AG04450 (cell line): ENCODE data around the gene PDZD11. TPM values are rescaled to one million over a fixed set of nuclear protein-coding genes. Genes with fewer than 3 reads are reported as not detected.

Experiments
- CTCF ChIA-PET: fragments of 300-600, 350-600 bp; formaldehyde crosslinking; extraction: SDS; loops from one replicate; lab custom pipeline; 2022; ENCODE audit warnings: antibody characterized with exemption, inconsistent platforms; lab: Charles Lee
- POLR2A ChIA-PET: fragments of 350-600 bp; formaldehyde crosslinking; extraction: SDS; loops from one replicate; lab custom pipeline; 2021; ENCODE audit warnings: antibody characterized with exemption, inconsistent platforms; lab: Yijun Ruan, JAX
- DNase-seq: peaks from one replicate; pipeline ENCODE4 v3.0.0-alpha.2; 2011; ENCODE audit warnings: low read depth, low spot score
- H3K27ac ChIP-seq: one replicate; pipeline ENCODE4 v1.5.1; 2012; ENCODE audit warnings: low read depth, low read length, control low read depth
- H3K27me3 ChIP-seq: one replicate; pipeline ENCODE4 v1.6.0; 2012; ENCODE audit warnings: low read length; ENCODE audit not compliant: control insufficient read depth, insufficient read depth
- H3K4me3 ChIP-seq: 2 replicates; pipeline ENCODE4 v1.5.1; 2011; ENCODE audit warnings: mild to moderate bottlenecking, low read depth, low read length, control low read depth
- H3K9me3 ChIP-seq: 2 replicates; pipeline ENCODE4 v1.5.1; 2012; ENCODE audit warnings: low read length; ENCODE audit not compliant: control insufficient read depth, insufficient read depth
- CTCF ChIP-seq: IDR thresholded peaks from 2 replicates; pipeline ENCODE4 v1.5.1; 2011; ENCODE audit warnings: low read depth, low read length, control low read depth, inconsistent platforms
- polyA plus RNA-seq: library from polyadenylated mRNA; depleted of rRNA; stranded (reverse); fragments of >200 nt; gene quantifications from 2 replicates; pipeline ENCODE4 v1.2.3, GENCODE V29; 2011; rRNA removed
- small RNA-seq: library from RNA; depleted of rRNA; stranded (forward); fragments of <200 nt; gene quantifications from one replicate; pipeline ENCODE3, GENCODE V24; 2012; ENCODE audit warnings: low read depth; ENCODE audit not compliant: insufficient read length

Gene PDZD11
- polyA plus RNA-seq, 1 experiment: 141 TPM

- no peak overlapping the region for H3K27ac ChIP-seq
- no peaks in the 10 kb centered on the region for H3K27me3 ChIP-seq
- no peak for TF ChIP-seq CTCF
- H3K4me3 ChIP-seq: no peak overlapping the region
- DNase-seq: no peak
- CTCF ChIA-PET: no interaction called here
- H3K9me3 ChIP-seq: no peaks in the 10 kb centered on the region
- POLR2A ChIA-PET: no interaction called here
Observed at GRCh38 chrX:70241501-70241900, 48.2 kb downstream of the PDZD11 start.

- no peak for DNase-seq
- ChIA-PET CTCF (no interaction called here), POLR2A (no interaction called here)
- no peak for TF ChIP-seq CTCF
- H3K9me3 ChIP-seq: no peaks in the 10 kb centered on the region
- H3K4me3 ChIP-seq: no peak overlapping the region
- no peaks in the 10 kb centered on the region for H3K27me3 ChIP-seq
- H3K27ac ChIP-seq: no peak overlapping the region
Observed at GRCh38 chrX:70240751-70241150, 49.0 kb downstream of the PDZD11 start.

Small RNA genes lying within 50 kb of the gene (small RNA-seq; reads per million reads assigned to genes)
- not detected for gene RNA5SP507

Other genes with a start within 250 kb of the PDZD11 start
- not detected in 2 replicates for gene AWAT2, start 240.0 kb downstream of the PDZD11 start, polyA plus RNA-seq
- gene OTUD6A, start 227.5 kb downstream of the PDZD11 start, polyA plus RNA-seq: not detected in 2 replicates
- 96.1 and 118 TPM in 2 replicates for gene IGBP1, start 156.5 kb downstream of the PDZD11 start, polyA plus RNA-seq
- gene DGAT2L6, start 112.4 kb downstream of the PDZD11 start, polyA plus RNA-seq: not detected in 2 replicates
- not detected in 2 replicates for gene AWAT1, start 55.3 kb downstream of the PDZD11 start, polyA plus RNA-seq
- gene P2RY4, start 29.7 kb downstream of the PDZD11 start, polyA plus RNA-seq: 0.09 and 0.17 TPM in 2 replicates
- not detected in 2 replicates for gene ARR3, start 21.6 kb downstream of the PDZD11 start, polyA plus RNA-seq
- gene RAB41, start 7.8 kb downstream of the PDZD11 start, polyA plus RNA-seq: not detected in 2 replicates
- 6.4 and 8.8 TPM in 2 replicates for gene KIF4A, start 177 bp upstream of the PDZD11 start, polyA plus RNA-seq
- gene GDPD2, start 133.4 kb upstream of the PDZD11 start, polyA plus RNA-seq: not detected in 2 replicates
- 28.3 and 29.2 TPM in 2 replicates for gene DLG3, start 154.9 kb upstream of the PDZD11 start, polyA plus RNA-seq